Glutamatergic neuron (in vitro differentiated cells): ENCODE data around the gene EML6. TPM values are rescaled to one million over a fixed set of nuclear protein-coding genes. Genes with fewer than 3 reads are reported as not detected.

Experiments used
- DNase-seq: peaks from one replicate; pipeline ENCODE4 v3.0.0; 2022
- H3K27ac Mint-ChIP-seq: one replicate; pipeline ENCODE4 v1.8.0; 2020; ENCODE audit warnings: mild to moderate bottlenecking, mixed read lengths, inconsistent platforms; ENCODE audit not compliant: unreplicated experiment
- H3K27me3 Mint-ChIP-seq: one replicate; pipeline ENCODE4 v1.8.0; 2020; ENCODE audit warnings: mild to moderate bottlenecking, moderate library complexity, mixed read lengths, inconsistent platforms; ENCODE audit not compliant: unreplicated experiment
- H3K36me3 Mint-ChIP-seq: one replicate; pipeline ENCODE4 v1.8.0; 2020; ENCODE audit warnings: mild to moderate bottlenecking, mixed read lengths, inconsistent platforms; ENCODE audit not compliant: unreplicated experiment
- H3K4me1 Mint-ChIP-seq: one replicate; pipeline ENCODE4 v1.8.0; 2020; ENCODE audit warnings: mild to moderate bottlenecking, low read depth, mixed read lengths, inconsistent platforms; ENCODE audit not compliant: unreplicated experiment
- H3K4me3 Mint-ChIP-seq: one replicate; pipeline ENCODE4 v1.8.0; 2020; ENCODE audit warnings: mild to moderate bottlenecking, mixed read lengths, inconsistent platforms; ENCODE audit not compliant: unreplicated experiment
- H3K9me3 Mint-ChIP-seq: one replicate; pipeline ENCODE4 v1.8.0; 2020; ENCODE audit warnings: mild to moderate bottlenecking, moderate library complexity, mixed read lengths, inconsistent platforms; ENCODE audit not compliant: unreplicated experiment
- CTCF ChIP-seq: fragments of 200-600 bp; sonication (generic); IDR thresholded peaks from one replicate; pipeline ENCODE4 v1.5.0; 2021; ENCODE audit not compliant: partially characterized antibody, unreplicated experiment
- total RNA-seq: library from RNA; stranded (reverse); fragmentation: NEBNext Ultra II Directional; extraction: Animal tissue kit (Norgen Biotek cat#: 25700); gene quantifications from one replicate; pipeline ENCODE4 v1.2.1, GENCODE V29; 2021; ENCODE audit not compliant: unreplicated experiment

EML6 gene
- total RNA-seq, 1 donor from 2014 or later: 0.91 TPM

- H3K36me3 Mint-ChIP-seq: no peaks in the 10 kb centered on the region
- no peak overlapping the region for H3K27ac Mint-ChIP-seq
- TF ChIP-seq CTCF: no peak
- no peak for DNase-seq
- no peaks in the 10 kb centered on the region for H3K9me3 Mint-ChIP-seq
- peaks cover 2% of the 10 kb centered on the region for H3K27me3 Mint-ChIP-seq
- H3K4me3 Mint-ChIP-seq: no peak overlapping the region
- peaks cover 8% of the 10 kb centered on the region for H3K4me1 Mint-ChIP-seq
These were observed 121.6 kb downstream of the EML6 start for GRCh38 chr2:54845094-54845493.

GRCh38 chr2:54845514-54845913 lies 122.1 kb downstream of the EML6 start:
- Mint-ChIP-seq H3K27me3 (peaks cover 2% of the 10 kb centered on the region), H3K36me3 (no peaks in the 10 kb centered on the region), H3K27ac (no peak overlapping the region), H3K9me3 (no peaks in the 10 kb centered on the region), H3K4me1 (peaks cover 8% of the 10 kb centered on the region), H3K4me3 (no peak overlapping the region)
- no peak for DNase-seq
- no peak for TF ChIP-seq CTCF

- Mint-ChIP-seq H3K4me1 (no peaks in the 10 kb centered on the region), H3K27me3 (no peaks in the 10 kb centered on the region), H3K27ac (no peak overlapping the region), H3K36me3 (no peaks in the 10 kb centered on the region), H3K4me3 (no peak overlapping the region), H3K9me3 (no peaks in the 10 kb centered on the region)
- no peak for DNase-seq
- no peak for TF ChIP-seq CTCF
These were observed 127.0 kb downstream of the EML6 start for GRCh38 chr2:54850171-54851122.

DNA sequence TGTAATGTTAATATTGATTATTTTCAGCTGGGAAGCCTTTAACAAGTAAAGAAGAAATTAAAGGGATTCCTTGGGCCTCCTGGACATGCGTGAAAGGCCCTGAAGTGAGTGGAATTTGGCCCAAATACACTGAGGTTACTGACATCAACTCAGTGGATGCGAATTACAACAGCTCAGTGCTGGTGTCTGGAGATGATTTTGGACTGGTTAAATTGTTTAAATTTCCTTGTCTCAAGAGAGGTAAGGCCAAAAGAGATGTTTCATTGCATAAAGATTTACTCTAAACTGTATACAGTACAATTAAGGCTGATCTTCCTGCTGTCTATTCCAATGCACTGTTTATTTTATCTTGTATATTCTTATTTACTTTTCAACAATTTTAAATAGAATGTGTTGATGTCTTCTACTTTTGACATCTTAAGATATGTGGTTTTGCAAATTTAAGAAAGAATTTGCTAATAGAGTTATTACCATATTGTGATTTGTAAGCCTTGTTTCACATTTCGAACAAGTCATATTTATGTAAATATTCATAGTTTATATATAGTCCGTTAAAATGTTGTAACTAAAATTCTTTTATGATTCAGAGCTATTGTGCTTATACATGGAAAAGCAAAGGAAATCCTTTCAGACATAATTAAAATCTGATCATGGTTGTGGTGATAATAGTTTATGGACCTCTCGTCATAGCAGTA lies 130.3 kb downstream of the EML6 start:
- Mint-ChIP-seq H3K27ac (no peak overlapping the region), H3K4me1 (no peaks in the 10 kb centered on the region), H3K4me3 (no peak overlapping the region), H3K36me3 (no peaks in the 10 kb centered on the region), H3K9me3 (peaks cover 2% of the 10 kb centered on the region), H3K27me3 (no peaks in the 10 kb centered on the region)
- no peak for DNase-seq
- TF ChIP-seq CTCF: no peak

DNA sequence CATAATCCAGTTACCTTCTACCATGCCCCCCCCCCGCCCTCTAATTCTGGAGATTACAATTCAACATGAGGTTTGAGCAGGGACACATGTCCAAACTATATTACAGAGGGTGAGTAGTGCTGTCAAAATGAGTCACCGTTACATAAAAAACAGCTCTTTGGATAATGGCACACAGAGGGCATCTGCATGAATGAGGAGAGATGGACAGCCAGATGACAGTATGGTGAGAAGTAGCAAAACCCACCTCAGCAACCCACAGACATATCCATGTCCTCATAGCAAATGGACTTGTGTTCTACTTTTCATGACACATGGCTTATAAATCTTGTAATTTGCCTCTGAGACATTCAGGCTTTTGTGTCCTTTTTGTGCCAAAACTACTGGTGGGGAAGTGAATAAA lies 132.0 kb downstream of the EML6 start:
- DNase-seq: no peak
- no peak for TF ChIP-seq CTCF
- Mint-ChIP-seq H3K4me1 (no peaks in the 10 kb centered on the region), H3K9me3 (peaks cover 2% of the 10 kb centered on the region), H3K27me3 (no peaks in the 10 kb centered on the region), H3K36me3 (no peaks in the 10 kb centered on the region), H3K27ac (no peak overlapping the region), H3K4me3 (no peak overlapping the region)
